Neural crest cell (in vitro differentiated cells): ENCODE measurements around the gene IFITM10. TPM values are rescaled to one million over a fixed set of nuclear protein-coding genes. Genes with fewer than 3 reads are reported as not detected.

ENCODE experiments used
- DNase-seq: peaks from one replicate; pipeline ENCODE4 v3.0.0; 2021; ENCODE audit warnings: low read depth, mixed read lengths, low spot score
- H3K27ac Mint-ChIP-seq: one replicate; pipeline ENCODE4 v1.8.0; 2021; ENCODE audit warnings: mild to moderate bottlenecking, mixed read lengths; ENCODE audit not compliant: unreplicated experiment
- H3K27me3 Mint-ChIP-seq: 2 replicates; pipeline ENCODE4 v1.8.0; 2021; ENCODE audit warnings: low read depth, mild to moderate bottlenecking, mixed read lengths
- H3K36me3 Mint-ChIP-seq: 2 replicates; pipeline ENCODE4 v1.8.0; 2021; ENCODE audit warnings: low read depth, mild to moderate bottlenecking, mixed read lengths
- H3K4me1 Mint-ChIP-seq: 2 replicates; pipeline ENCODE4 v1.8.0; 2021; ENCODE audit warnings: mixed read lengths
- H3K4me3 Mint-ChIP-seq: one replicate; pipeline ENCODE4 v1.8.0; 2021; ENCODE audit warnings: mild to moderate bottlenecking, mixed read lengths
- H3K9me3 Mint-ChIP-seq: 2 replicates; pipeline ENCODE4 v1.8.0; 2021; ENCODE audit warnings: mixed read lengths
- CTCF ChIP-seq: fragments of 200-600 bp; sonication (generic); conservative IDR thresholded peaks from 2 replicates; pipeline ENCODE4 v1.5.0; 2021; ENCODE audit warnings: antibody characterized with exemption, mild to moderate bottlenecking
- total RNA-seq: library from RNA; stranded (reverse); gene quantifications from 2 replicates; pipeline ENCODE4 v1.2.1, GENCODE V29; 2021

The IFITM10 gene
- total RNA-seq, 1 donor from 2014 or later = not detected

- DNase-seq = no peak
- Mint-ChIP-seq H3K9me3 (no peaks in the 10 kb centered on the region), H3K4me3 (no peak overlapping the region), H3K27me3 (no peaks in the 10 kb centered on the region), H3K36me3 (no peaks in the 10 kb centered on the region), H3K4me1 (peaks cover 7% of the 10 kb centered on the region), H3K27ac (peak overlapping the region; percentile 67)
- no peak for TF ChIP-seq CTCF
These were observed 29.7 kb upstream of the IFITM10 start for GRCh38 chr11:1779806-1780699.

GRCh38 chr11:1779034-1779805 is 28.8 kb upstream of the IFITM10 start:
- Mint-ChIP-seq H3K4me3 (no peak overlapping the region), H3K27ac (no peak overlapping the region), H3K36me3 (no peaks in the 10 kb centered on the region), H3K27me3 (no peaks in the 10 kb centered on the region), H3K9me3 (peaks cover 4% of the 10 kb centered on the region), H3K4me1 (peaks cover 7% of the 10 kb centered on the region)
- TF ChIP-seq CTCF = no peak
- no peak for DNase-seq

GRCh38 chr11:1778141-1778911 is 27.9 kb upstream of the IFITM10 start:
- H3K4me1 Mint-ChIP-seq = peaks cover 7% of the 10 kb centered on the region
- H3K36me3 Mint-ChIP-seq = no peaks in the 10 kb centered on the region
- no peak overlapping the region for H3K27ac Mint-ChIP-seq
- peaks cover 4% of the 10 kb centered on the region for H3K9me3 Mint-ChIP-seq
- DNase-seq = no peak
- no peak overlapping the region for H3K4me3 Mint-ChIP-seq
- no peak for TF ChIP-seq CTCF
- no peaks in the 10 kb centered on the region for H3K27me3 Mint-ChIP-seq

GRCh38 chr11:1777737-1778136 is 27.3 kb upstream of the IFITM10 start:
- Mint-ChIP-seq H3K9me3 (peaks cover 4% of the 10 kb centered on the region), H3K4me3 (no peak overlapping the region), H3K27me3 (no peaks in the 10 kb centered on the region), H3K4me1 (peaks cover 7% of the 10 kb centered on the region), H3K36me3 (no peaks in the 10 kb centered on the region), H3K27ac (no peak overlapping the region)
- no peak for DNase-seq
- TF ChIP-seq CTCF = no peak
